OCI-LY3 (cell line): ENCODE results near the gene TCF20.
A peak's percentile ranks its signal among the peaks of the same experiment; 100 is the strongest.

Experiments
- H2AFZ ChIP-seq: fragments of 200-600, 300-600 bp; shearing (Covaris generic); 2 replicates; pipeline ENCODE4 v1.6.0; 2014; ENCODE audit warnings: antibody characterized with exemption, low read depth, low read length
- H3K27ac ChIP-seq: fragments of 200-600, 300-600 bp; sonication (generic); 2 replicates; pipeline ENCODE4 v1.5.1; 2014; ENCODE audit warnings: mild to moderate bottlenecking, low read length, moderate library complexity, mixed read lengths
- H3K27me3 ChIP-seq: fragments of 200-600, 300-600 bp; sonication (generic); 2 replicates; pipeline ENCODE4 v1.6.1; 2014; ENCODE audit warnings: low read depth, low read length, mixed read lengths
- H3K36me3 ChIP-seq: fragments of 200-600, 300-600 bp; sonication (generic); replicated peaks from 2 replicates; pipeline ENCODE3; 2014; ENCODE audit warnings: low read depth, low read length, mixed read lengths
- H3K4me1 ChIP-seq: fragments of 300-600, 200-600 bp; sonication (generic); 2 replicates; pipeline ENCODE4 v1.6.1; 2014; ENCODE audit warnings: low read length, mixed read lengths
- H3K4me2 ChIP-seq: fragments of 200-600, 300-600 bp; sonication (generic); 2 replicates; pipeline ENCODE4 v1.6.1; 2014; ENCODE audit warnings: low read length, mixed read lengths
- H3K4me3 ChIP-seq: fragments of 300-600, 200-600 bp; sonication (generic); 2 replicates; pipeline ENCODE4 v1.5.1; 2014; ENCODE audit warnings: antibody characterized with exemption, mild to moderate bottlenecking, low read length, moderate library complexity
- H3K79me2 ChIP-seq: fragments of 300-600, 200-600 bp; shearing (Covaris generic); 2 replicates; pipeline ENCODE4 v1.6.1; 2014; ENCODE audit warnings: mild to moderate bottlenecking, low read length, mixed read lengths
- H3K9ac ChIP-seq: fragments of 300-600, 200-600 bp; shearing (Covaris generic); 2 replicates; pipeline ENCODE4 v1.6.0; 2014; ENCODE audit warnings: mild to moderate bottlenecking, low read length, moderate library complexity
- H3K9me3 ChIP-seq: fragments of 200-600, 300-600 bp; shearing (Covaris generic); 2 replicates; pipeline ENCODE4 v1.6.1; 2014; ENCODE audit warnings: low read length, mixed read lengths; ENCODE audit not compliant: insufficient read depth
- H4K20me1 ChIP-seq: fragments of 200-600, 300-600 bp; sonication (generic); 2 replicates; pipeline ENCODE4 v1.6.1; 2016; ENCODE audit warnings: low read length, mixed read lengths; ENCODE audit not compliant: insufficient read depth
- CTCF ChIP-seq: fragments of 200-600, 300-600 bp; sonication (generic); IDR thresholded peaks from 2 replicates; pipeline ENCODE4 v1.5.1; 2014; ENCODE audit warnings: antibody characterized with exemption, low read length, low read depth
- EZH2phosphoT487 ChIP-seq: fragments of 200-600 bp; shearing (Covaris generic); IDR thresholded peaks from 2 replicates; pipeline ENCODE4 v1.6.1; 2018; ENCODE audit warnings: antibody characterized with exemption, mixed run types, low read depth

TCF20 gene

GRCh38 chr22:42272431-42272999 is 2.1 kb upstream of the TCF20 start:
- Histone ChIP-seq H3K36me3 (peaks cover 3% of the 10 kb centered on the region), H3K27me3 (no peaks in the 10 kb centered on the region), H2AFZ (no peak overlapping the region), H3K4me2 (no peak overlapping the region), H3K9me3 (no peaks in the 10 kb centered on the region), H3K79me2 (peaks cover 32% of the 10 kb centered on the region), H3K4me1 (peaks cover 16% of the 10 kb centered on the region), H3K27ac (no peak overlapping the region), H3K4me3 (no peak overlapping the region), H4K20me1 (peaks cover 20% of the 10 kb centered on the region), H3K9ac (no peak overlapping the region)
- TF ChIP-seq CTCF: no peak
- no peak for TF ChIP-seq EZH2phosphoT487

GRCh38 chr22:42271906-42272305 is 1.5 kb upstream of the TCF20 start:
- H3K4me3 ChIP-seq: no peak overlapping the region
- H3K36me3 ChIP-seq: peaks cover 3% of the 10 kb centered on the region
- H3K4me2 ChIP-seq: no peak overlapping the region
- H3K9ac ChIP-seq: no peak overlapping the region
- H3K27ac ChIP-seq: no peak overlapping the region
- H3K4me1 ChIP-seq: peaks cover 15% of the 10 kb centered on the region
- H3K27me3 ChIP-seq: no peaks in the 10 kb centered on the region
- no peaks in the 10 kb centered on the region for H3K9me3 ChIP-seq
- H2AFZ ChIP-seq: no peak overlapping the region
- H4K20me1 ChIP-seq: peaks cover 25% of the 10 kb centered on the region
- no peak for TF ChIP-seq CTCF
- no peak for TF ChIP-seq EZH2phosphoT487
- peaks cover 38% of the 10 kb centered on the region for H3K79me2 ChIP-seq

GRCh38 chr22:42271191-42271813 is 849 bp upstream of the TCF20 start:
- peak overlapping the region; percentile 66; the same call in 1 of the 2 replicates for H3K4me3 ChIP-seq
- TF ChIP-seq CTCF: no peak
- no peak for TF ChIP-seq EZH2phosphoT487
- H3K79me2 ChIP-seq: peaks cover 44% of the 10 kb centered on the region
- peaks cover 15% of the 10 kb centered on the region for H3K4me1 ChIP-seq
- H3K27me3 ChIP-seq: no peaks in the 10 kb centered on the region
- no peak overlapping the region; the same call in 1 of the 2 replicates for H2AFZ ChIP-seq
- H3K9ac ChIP-seq: no peak overlapping the region
- H3K36me3 ChIP-seq: peaks cover 3% of the 10 kb centered on the region
- H4K20me1 ChIP-seq: peaks cover 31% of the 10 kb centered on the region
- H3K4me2 ChIP-seq: peak overlapping the region; percentile 73
- H3K27ac ChIP-seq: no peak overlapping the region
- no peaks in the 10 kb centered on the region for H3K9me3 ChIP-seq

GRCh38 chr22:42270176-42270509 is 310 bp downstream of the TCF20 start:
- Histone ChIP-seq H2AFZ (peak overlapping the region; percentile 66; the same call in 1 of the 2 replicates), H3K4me3 (peak overlapping the region; percentile 100), H3K9me3 (no peaks in the 10 kb centered on the region), H3K36me3 (peaks cover 3% of the 10 kb centered on the region), H3K4me1 (peaks cover 15% of the 10 kb centered on the region), H3K79me2 (peaks cover 56% of the 10 kb centered on the region), H4K20me1 (peaks cover 43% of the 10 kb centered on the region), H3K9ac (peak overlapping the region; percentile 100), H3K4me2 (peak overlapping the region; percentile 90), H3K27me3 (no peaks in the 10 kb centered on the region), H3K27ac (peak overlapping the region; percentile 79)
- TF ChIP-seq EZH2phosphoT487: no peak
- no peak for TF ChIP-seq CTCF
